ENCODE results near the gene HYPK.
A peak's percentile ranks its signal among the peaks of the same experiment; 100 is the strongest.

The HYPK gene

GRCh38 chr15:43800286-43801141, at the start of gene HYPK:
Gene HYPK (plus strand): TSS chr15:43800599. CDS start chr15:43800623, 24 bp downstream.
- peak within 1 kb of the TSS; percentile 97 for H3K4me3 ChIP-seq (ENCODE audit: low read depth, low read length)
- no peak for TF ChIP-seq CTCF (IDR thresholded peaks at IDR 0.05; ENCODE audit: control insufficient read depth, extremely low read depth, insufficient read depth)
- peak; percentile 76 for DNase-seq (ENCODE audit: low read depth)

- TF ChIP-seq CTCF (IDR thresholded peaks at IDR 0.05; ENCODE audit: control insufficient read depth, extremely low read depth, insufficient read depth), result no peak
- DNase-seq (ENCODE audit: low read depth), result no peak
- no peak overlapping the region for H3K4me3 ChIP-seq (ENCODE audit: low read depth, low read length)
Observed at GRCh38 chr15:43751885-43752284, 48.5 kb upstream of the HYPK start.

GRCh38 chr15:43762824-43763223, 37.6 kb upstream of the HYPK start:
- no peak for TF ChIP-seq CTCF (IDR thresholded peaks at IDR 0.05; ENCODE audit: control insufficient read depth, extremely low read depth, insufficient read depth)
- H3K4me3 ChIP-seq (ENCODE audit: low read depth, low read length), result no peak overlapping the region
- no peak for DNase-seq (ENCODE audit: low read depth)

- DNase-seq (ENCODE audit: low read depth), result no peak
- no peak for TF ChIP-seq CTCF (IDR thresholded peaks at IDR 0.05; ENCODE audit: control insufficient read depth, extremely low read depth, insufficient read depth)
- no peak overlapping the region for H3K4me3 ChIP-seq (ENCODE audit: low read depth, low read length)
Observed at GRCh38 chr15:43763819-43764446, 36.5 kb upstream of the HYPK start.

GRCh38 chr15:43769584-43770228, 30.7 kb upstream of the HYPK start:
- no peak for DNase-seq (ENCODE audit: low read depth)
- TF ChIP-seq CTCF (IDR thresholded peaks at IDR 0.05; ENCODE audit: control insufficient read depth, extremely low read depth, insufficient read depth), result peak; percentile 84
- H3K4me3 ChIP-seq (ENCODE audit: low read depth, low read length), result no peak overlapping the region

GRCh38 chr15:43771816-43772215, 28.6 kb upstream of the HYPK start:
- H3K4me3 ChIP-seq (ENCODE audit: low read depth, low read length), result no peak overlapping the region
- no peak for DNase-seq (ENCODE audit: low read depth)
- no peak for TF ChIP-seq CTCF (IDR thresholded peaks at IDR 0.05; ENCODE audit: control insufficient read depth, extremely low read depth, insufficient read depth)

Data from LNCaP clone FGC (cell line).